Measurements from ENCODE around the gene GABRG3.

GABRG3 gene

DNA sequence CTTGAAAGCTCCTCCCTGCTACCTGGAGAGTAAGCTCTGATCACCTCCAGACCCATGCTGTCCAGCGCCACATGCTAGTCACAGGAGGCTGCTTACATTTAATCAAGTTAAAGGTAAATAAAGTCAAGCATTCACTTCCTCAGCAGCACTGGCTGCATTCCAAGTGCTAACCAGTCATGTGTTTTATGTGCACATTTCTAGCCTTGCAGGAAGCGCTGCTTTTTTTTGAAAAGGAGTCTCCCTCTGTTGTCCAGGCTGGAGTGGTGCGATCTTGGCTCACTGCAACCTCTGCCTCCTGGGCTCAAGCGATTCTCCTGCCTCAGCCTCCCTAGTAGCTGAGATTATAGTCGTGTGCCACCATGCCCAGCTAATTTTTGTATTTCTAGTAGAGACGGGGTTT is 279.2 kb downstream of the GABRG3 start:
- FAIRE-seq = no peak

DNA sequence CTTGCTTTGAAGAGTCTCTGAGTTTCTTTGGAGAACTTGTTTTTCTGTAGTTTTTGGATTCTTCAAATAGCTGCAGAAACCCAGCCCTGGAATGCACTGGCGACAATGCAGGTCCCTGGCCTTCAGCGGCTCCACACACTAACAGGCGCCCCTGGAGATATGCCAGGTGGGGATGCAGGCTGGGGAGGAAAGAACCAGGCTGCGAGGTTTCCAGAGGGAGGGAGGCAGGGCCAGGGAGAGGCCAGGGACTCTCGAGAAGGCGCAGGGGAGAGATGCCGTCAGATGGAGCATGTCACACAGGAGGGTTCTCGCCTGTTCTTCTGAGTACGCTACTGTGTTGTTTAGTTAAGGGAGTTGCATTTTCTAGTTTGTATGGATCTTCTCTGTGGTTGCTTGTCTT is 283.1 kb downstream of the GABRG3 start:
- no peak for FAIRE-seq

GRCh38 chr15:27254801-27255200 is 283.8 kb downstream of the GABRG3 start:
- FAIRE-seq = no peak

GRCh38 chr15:27256446-27256845 is 285.5 kb downstream of the GABRG3 start:
- FAIRE-seq = no peak

DNA sequence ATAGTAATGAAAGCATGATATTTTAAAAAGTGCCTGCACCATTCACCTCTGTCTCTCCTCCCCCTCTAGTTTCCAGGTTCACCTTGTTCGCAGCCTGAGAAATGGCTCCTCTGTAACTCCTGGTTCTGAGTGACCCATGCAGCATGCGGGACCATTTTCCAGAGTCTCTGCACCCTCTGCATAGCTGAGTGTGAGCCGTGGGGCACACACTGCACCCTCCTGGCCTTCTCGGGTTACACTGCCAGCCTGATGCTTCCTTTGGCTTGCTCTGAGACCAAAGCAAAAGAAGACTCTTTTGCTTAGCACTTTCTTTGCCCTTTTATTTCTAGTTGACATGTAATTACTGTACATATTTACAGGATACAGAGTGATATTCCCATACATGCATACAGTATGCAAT is 287.3 kb downstream of the GABRG3 start:
- FAIRE-seq = no peak

DNA sequence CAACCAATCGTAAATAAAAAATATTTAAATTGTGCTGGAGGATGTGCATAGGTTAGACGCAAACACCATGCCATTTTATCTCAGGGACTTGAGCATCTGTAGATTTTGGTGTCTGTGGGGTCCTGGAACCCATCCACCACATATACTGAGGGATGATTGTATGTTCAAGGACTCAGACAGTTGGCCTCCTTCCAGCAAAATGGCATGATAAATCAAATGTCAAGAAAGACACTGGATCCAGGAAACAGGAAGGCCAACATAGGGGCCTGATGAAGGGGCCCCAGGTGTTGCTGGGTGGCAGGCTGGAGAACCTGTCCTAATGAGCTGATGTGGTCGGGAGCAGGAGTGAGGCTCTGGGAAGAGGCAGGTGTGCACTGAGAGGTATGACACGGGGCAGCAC is 289.5 kb downstream of the GABRG3 start:
- no peak for FAIRE-seq

- no peak for FAIRE-seq
Observed at GRCh38 chr15:27268923-27269322, 297.9 kb downstream of the GABRG3 start.

- no peak for FAIRE-seq
Observed at GRCh38 chr15:27271258-27271657, 300.3 kb downstream of the GABRG3 start.

- FAIRE-seq = no peak
Observed at GRCh38 chr15:27272427-27272826, 301.4 kb downstream of the GABRG3 start.

- no peak for FAIRE-seq
Observed at GRCh38 chr15:27273506-27273905, 302.5 kb downstream of the GABRG3 start.

- FAIRE-seq = no peak
Observed at GRCh38 chr15:27278761-27279160, 307.8 kb downstream of the GABRG3 start.

DNA sequence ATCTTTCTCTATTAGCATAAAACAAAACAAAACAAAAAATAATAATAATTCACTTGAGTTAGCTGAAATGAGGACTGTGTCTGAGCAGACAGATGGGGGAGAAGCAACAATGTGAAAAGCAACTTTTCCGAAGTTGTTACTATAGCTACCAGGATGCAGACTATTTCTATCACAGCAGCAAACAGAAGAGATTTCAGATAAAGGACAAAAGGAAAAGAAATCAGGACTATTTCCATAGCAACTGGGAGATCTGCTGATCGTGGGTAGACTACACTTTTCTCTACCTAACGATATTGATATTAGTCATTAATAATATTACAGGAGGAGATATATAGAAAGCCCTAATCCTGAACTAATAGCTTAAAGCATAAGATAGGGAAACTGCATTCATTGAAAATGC is 321.7 kb downstream of the GABRG3 start:
- FAIRE-seq = no peak

- no peak for FAIRE-seq
Observed at GRCh38 chr15:27293607-27294006, 322.6 kb downstream of the GABRG3 start.

GRCh38 chr15:27317736-27318135 is 346.8 kb downstream of the GABRG3 start:
- FAIRE-seq = no peak

GRCh38 chr15:27323801-27324200 is 352.8 kb downstream of the GABRG3 start:
- no peak for FAIRE-seq

GRCh38 chr15:27324886-27325615 is 354.1 kb downstream of the GABRG3 start:
- no peak for FAIRE-seq

DNA sequence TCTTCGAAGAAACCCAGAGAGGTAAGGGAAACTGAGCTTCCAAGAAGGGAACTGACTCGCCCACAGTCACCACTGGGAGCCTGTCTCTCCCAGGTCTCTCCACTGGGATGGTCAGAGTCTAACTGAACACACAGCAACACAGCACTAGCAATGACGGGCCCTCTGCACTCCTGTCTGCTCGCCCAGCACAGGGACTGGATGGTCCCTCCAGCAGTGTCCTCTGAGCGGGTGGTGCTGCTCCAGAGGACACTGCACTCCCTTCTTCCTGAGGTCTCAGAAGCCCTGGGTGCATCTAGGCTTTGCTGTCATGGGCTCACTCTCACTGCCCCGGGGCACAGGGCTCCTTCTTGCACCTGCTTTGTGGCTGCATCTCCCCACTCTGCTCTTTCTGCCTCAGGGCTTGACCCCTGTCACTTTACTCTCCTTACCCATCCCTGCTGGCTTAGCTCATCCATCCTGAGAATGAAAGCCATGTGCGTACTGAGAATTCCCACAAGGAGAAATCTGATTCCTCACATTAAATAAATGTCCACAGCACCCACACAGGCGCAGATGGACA is 356.6 kb downstream of the GABRG3 start:
- FAIRE-seq = no peak

DNA sequence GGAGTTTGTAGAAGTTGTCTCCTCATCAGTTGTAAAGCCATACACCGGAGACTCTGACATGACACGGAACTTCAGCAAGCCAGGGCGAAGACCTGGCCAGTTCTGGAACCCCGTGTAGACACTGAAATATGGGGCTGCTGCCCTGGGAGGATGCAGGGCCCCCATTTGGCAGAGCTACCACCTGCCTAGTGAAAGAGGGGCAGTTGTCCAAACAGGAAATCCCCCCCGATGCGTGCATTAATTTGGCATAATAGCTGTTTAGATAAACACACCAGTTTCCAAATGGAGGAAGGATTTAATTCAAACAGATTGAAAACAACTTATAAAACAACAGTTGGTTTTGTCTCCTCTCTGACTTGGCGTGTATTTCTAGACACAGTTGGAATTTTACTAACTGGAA is 357.2 kb downstream of the GABRG3 start:
- no peak for FAIRE-seq

DNA sequence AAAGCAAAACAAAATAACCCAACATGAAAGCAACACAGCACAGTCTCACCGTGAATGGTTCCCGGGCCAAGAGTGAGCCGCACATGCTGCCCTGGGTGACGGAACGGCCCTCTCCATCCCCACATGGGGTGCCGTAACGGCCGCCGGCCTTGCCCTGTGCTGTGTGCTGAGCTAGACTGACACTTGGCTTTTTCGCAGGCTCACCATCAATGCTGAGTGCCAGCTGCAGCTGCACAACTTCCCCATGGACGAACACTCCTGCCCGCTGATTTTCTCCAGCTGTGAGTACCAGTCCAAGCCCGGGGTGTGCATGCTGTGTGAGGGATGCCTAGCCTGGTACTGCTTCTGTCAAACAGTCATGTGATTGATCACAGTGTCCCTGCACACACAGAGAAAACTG is 357.6 kb downstream of the GABRG3 start:
- FAIRE-seq = no peak

GRCh38 chr15:27330326-27330725 is 359.3 kb downstream of the GABRG3 start:
- no peak for FAIRE-seq

GRCh38 chr15:27336676-27337075 is 365.7 kb downstream of the GABRG3 start:
- no peak for FAIRE-seq

DNA sequence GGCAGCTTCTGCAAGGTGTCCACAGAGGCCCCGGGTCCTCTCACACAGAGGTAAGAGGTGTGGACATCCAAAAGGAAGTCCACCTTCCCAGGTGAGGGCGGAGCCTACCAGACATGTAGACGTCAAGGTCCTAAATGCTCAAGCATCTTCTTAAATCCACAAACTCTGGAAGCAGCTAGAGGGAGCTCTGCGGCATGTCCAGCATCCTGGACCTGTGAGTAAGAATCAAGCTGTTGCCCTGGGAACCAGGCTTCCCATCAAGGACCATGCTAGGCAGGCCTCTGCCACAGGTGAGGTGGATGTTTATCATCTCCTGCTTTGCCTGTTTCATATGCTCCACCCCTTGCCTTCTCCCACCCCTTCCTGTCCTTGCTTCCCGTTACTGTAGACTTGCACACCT is 368.2 kb downstream of the GABRG3 start:
- no peak for FAIRE-seq

DNA sequence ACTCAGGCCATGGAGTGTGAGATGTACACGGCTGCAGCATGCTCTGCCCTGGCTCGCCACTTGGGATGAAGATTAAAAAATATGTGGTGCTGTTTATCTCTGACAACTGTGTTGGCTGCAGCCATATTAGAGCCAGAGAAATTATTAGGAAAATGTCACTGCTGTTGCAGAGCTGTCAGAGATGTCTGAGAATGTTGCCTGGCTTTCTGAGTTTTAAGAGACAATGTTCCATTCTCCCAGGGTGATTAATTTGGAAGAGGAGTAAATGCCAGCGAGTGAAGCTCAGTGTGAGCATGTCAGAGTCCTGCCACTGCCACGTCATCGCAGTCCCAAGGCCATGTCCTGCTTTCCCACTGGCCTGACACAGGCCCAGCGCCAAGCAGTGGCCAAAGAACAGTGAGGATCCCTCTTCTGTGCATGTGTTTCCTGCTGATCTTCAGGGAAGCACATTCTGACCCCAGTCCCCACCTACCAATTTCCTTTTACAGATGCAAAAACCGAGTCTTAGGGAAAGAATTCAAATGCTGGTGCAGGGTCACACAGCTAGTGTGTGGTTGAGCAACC is 370.9 kb downstream of the GABRG3 start:
- FAIRE-seq = no peak

DNA sequence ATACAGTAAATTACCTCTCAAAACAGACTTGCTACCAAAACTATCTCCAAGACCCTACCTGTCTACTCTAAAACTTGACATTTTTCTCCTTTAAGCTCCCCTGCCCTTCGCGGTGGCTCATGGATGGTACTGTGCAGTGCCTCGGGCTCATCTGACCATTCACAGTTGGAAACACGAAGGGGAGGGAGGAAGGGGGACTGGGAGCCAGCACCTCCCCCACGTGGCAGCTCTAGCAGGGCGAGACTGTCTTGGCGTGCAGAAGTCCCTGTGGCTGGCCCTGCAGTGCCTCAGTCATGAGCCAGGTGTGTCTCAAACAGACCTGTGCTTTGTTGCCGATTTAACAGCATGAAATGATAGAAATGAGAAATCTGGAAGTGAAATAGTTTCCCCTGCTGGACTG is 372.0 kb downstream of the GABRG3 start:
- FAIRE-seq = no peak

- no peak for FAIRE-seq
Observed at GRCh38 chr15:27352136-27352535, 381.2 kb downstream of the GABRG3 start.

All from colon (tissue), 2 donors.